Gastroesophageal sphincter (tissue), 3 donors: Measurements from ENCODE around the gene DNAJB1.

Source experiments
- CTCF ChIP-seq, 4 experiments: fragments of 200-600 bp in 2 of 4; fragments of 450-650 bp in 2 of 4; sonication (generic) in 1 of 4; IDR thresholded peaks; one replicate each; pipeline ENCODE4 v1.5.1; 2017 to 2019; ENCODE audit warnings: antibody characterized with exemption in 4 of 4, mild to moderate bottlenecking in 2 of 4, moderate library complexity in 2 of 4
- POLR2A ChIP-seq, 2 donors: fragments of 450-650 bp; IDR thresholded peaks; one replicate each; pipeline ENCODE4 v1.6.1; 2017; ENCODE audit warnings: antibody characterized with exemption in 2 of 2, mild to moderate bottlenecking in 2 of 2, moderate library complexity in 1 of 2

- TF ChIP-seq CTCF (IDR thresholded peaks at IDR 0.05) (no peak), POLR2A (IDR thresholded peaks at IDR 0.05) (no peak)
Observed at GRCh38 chr19:14540741-14541525, 22.7 kb upstream of the DNAJB1 start.
